HG03103 (cell line): Measurements from ENCODE around the gene THG1L.
A peak's percentile ranks its signal among the peaks of the same experiment; 100 is the strongest.

Source experiments
- ATAC-seq: cut with Tn5 transposase; IDR thresholded peaks from one replicate; pipeline ENCODE4 v1.9.1; 2021; ENCODE audit warnings: low read depth; ENCODE audit not compliant: unreplicated experiment

Gene THG1L

GRCh38 chr5:157750320-157750719, 19.1 kb downstream of the THG1L start:
- ATAC-seq = no peak

GRCh38 chr5:157756122-157756521, 24.9 kb downstream of the THG1L start:
- no peak for ATAC-seq

- ATAC-seq = no peak
Observed at GRCh38 chr5:157758706-157759105, 27.5 kb downstream of the THG1L start.

- peak; percentile 79 for ATAC-seq
Observed at GRCh38 chr5:157761690-157762621, 30.7 kb downstream of the THG1L start.

GRCh38 chr5:157764531-157764930, 33.3 kb downstream of the THG1L start:
- no peak for ATAC-seq

GRCh38 chr5:157766442-157766841, 35.2 kb downstream of the THG1L start:
- no peak for ATAC-seq

- ATAC-seq = no peak
Observed at GRCh38 chr5:157766902-157767301, 35.7 kb downstream of the THG1L start.

- ATAC-seq = no peak
Observed at GRCh38 chr5:157767689-157768088, 36.5 kb downstream of the THG1L start.

GRCh38 chr5:157770665-157771064, 39.4 kb downstream of the THG1L start:
- no peak for ATAC-seq

GRCh38 chr5:157772127-157772526, 40.9 kb downstream of the THG1L start:
- ATAC-seq = no peak

- ATAC-seq = no peak
Observed at GRCh38 chr5:157778121-157778805, 47.0 kb downstream of the THG1L start.

GRCh38 chr5:157779221-157779620, 48.0 kb downstream of the THG1L start:
- no peak for ATAC-seq

GRCh38 chr5:157785801-157786200, 54.6 kb downstream of the THG1L start:
- ATAC-seq = no peak
